PFSK-1 (cell line): ENCODE data around the gene MRPS26.

ENCODE experiments used
- FOXP2 ChIP-seq: optimal IDR thresholded peaks from 2 replicates; pipeline ENCODE3; 2011; ENCODE audit warnings: borderline replicate concordance, control low read depth, inconsistent platforms; ENCODE audit not compliant: insufficient read depth; ENCODE audit errors: extremely low read length, extremely low read depth
- POLR2AphosphoS5 ChIP-seq: IDR thresholded peaks from 2 replicates; pipeline ENCODE4 v1.6.1; 2012; ENCODE audit warnings: low read depth, mild to moderate bottlenecking, control low read depth, low read length, moderate library complexity
- REST ChIP-seq, 2 experiments: IDR thresholded peaks; 2 replicates each; pipeline versions ENCODE4 v1.6.1 to v1.8.0; 2011 to 2012; ENCODE audit warnings: low read depth in 2 of 2, low read length in 2 of 2, control low read depth in 1 of 2, inconsistent platforms in 1 of 2, mild to moderate bottlenecking in 1 of 2, moderate library complexity in 1 of 2; ENCODE audit not compliant: insufficient read depth in 1 of 2
- SIN3A ChIP-seq: IDR thresholded peaks from 2 replicates; pipeline ENCODE4 v1.6.1; 2012; ENCODE audit warnings: mild to moderate bottlenecking, low read length, moderate library complexity, borderline replicate concordance; ENCODE audit not compliant: insufficient read depth
- TAF1 ChIP-seq: IDR thresholded peaks from 2 replicates; pipeline ENCODE4 v1.6.1; 2012; ENCODE audit warnings: low read length, control low read depth, borderline replicate concordance; ENCODE audit not compliant: insufficient read depth

MRPS26 gene

GRCh38 chr20:3043322-3043721 is 2.5 kb upstream of the MRPS26 start, which contains the start of gene GNRH2:
TSS of gene GNRH2 (plus strand) at chr20:3043622. CDS start at chr20:3044415, 793 bp downstream.
- TF ChIP-seq TAF1 = no peak

- no peak for TF ChIP-seq SIN3A
These were observed 1.4 kb upstream of the MRPS26 start for GRCh38 chr20:3044336-3044965.

GRCh38 chr20:3045042-3045815 is 623 bp upstream of the MRPS26 start:
- TF ChIP-seq FOXP2 (no peak), POLR2AphosphoS5 (no peak), REST (IDR thresholded peaks at IDR 0.05; ENCODE audit: insufficient read depth in 1 of 2, low read depth in 2 of 2, low read length in 2 of 2) (no peak), SIN3A (no peak), TAF1 (no peak)

GRCh38 chr20:3046677-3047462 is 1.0 kb downstream of the MRPS26 start:
- TF ChIP-seq REST (IDR thresholded peaks at IDR 0.05; ENCODE audit: insufficient read depth in 1 of 2, low read depth in 2 of 2, low read length in 2 of 2) (no peak), TAF1 (no peak), SIN3A (no peak), POLR2AphosphoS5 (no peak), FOXP2 (no peak)

GRCh38 chr20:3047486-3048419 is 1.9 kb downstream of the MRPS26 start:
- no peak for TF ChIP-seq SIN3A
- no peak for TF ChIP-seq REST (IDR thresholded peaks at IDR 0.05; ENCODE audit: insufficient read depth in 1 of 2, low read depth in 2 of 2, low read length in 2 of 2)
- TF ChIP-seq FOXP2 = no peak
- no peak for TF ChIP-seq POLR2AphosphoS5
- TF ChIP-seq TAF1 = no peak
